NCI-H1105 treated with DMSO at 0.1 percent for 48 hours (cell line): ENCODE results near the gene FGF8.
A peak's percentile ranks its signal among the peaks of the same experiment; 100 is the strongest.

Experiments used
- DNase-seq: peaks from one replicate; lab custom pipeline; 2025; lab: John Stamatoyannopoulos, UW

FGF8 gene

DNA sequence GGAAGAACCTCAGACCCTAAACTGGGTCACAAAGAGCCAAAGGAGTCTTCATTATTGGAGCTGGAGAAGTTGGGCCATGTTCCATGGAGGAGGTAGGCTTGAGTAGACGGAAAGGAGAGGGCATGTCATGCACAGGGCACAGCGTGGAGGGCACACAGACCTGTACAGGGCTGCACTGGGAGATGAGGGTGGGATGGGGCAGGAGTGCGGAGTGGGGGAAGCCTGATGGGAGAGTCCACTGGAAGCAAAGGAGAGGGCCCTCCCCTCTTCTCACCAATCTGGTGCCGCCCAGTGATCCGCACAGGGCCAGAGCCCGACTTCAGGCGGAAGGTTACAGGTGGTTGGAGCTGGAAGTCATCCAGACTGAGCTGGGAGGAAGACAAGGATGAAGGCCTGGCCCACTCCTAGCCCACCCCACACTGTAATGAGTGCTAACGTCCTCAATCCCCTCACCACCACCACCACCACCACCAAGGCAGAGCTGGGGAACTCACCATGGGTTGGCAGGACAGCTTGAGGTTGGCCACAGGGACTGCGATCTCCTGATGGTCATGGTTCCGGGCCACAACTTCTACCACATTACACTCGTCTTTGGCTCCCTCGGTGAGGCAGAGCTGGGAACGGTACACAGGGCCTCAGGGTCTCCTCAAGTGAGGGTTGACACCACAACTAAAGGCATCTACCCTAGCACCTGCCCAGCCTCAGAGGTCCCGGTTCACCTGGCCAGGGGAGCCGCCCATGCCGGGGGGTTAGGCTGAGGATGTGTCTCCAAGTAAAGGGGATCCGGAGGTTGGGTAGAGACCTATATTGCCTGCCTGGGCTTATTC is 6.3 kb upstream of the FGF8 start:
- no peak for DNase-seq

- no peak for DNase-seq
Observed at GRCh38 chr10:101781655-101781983, 5.7 kb upstream of the FGF8 start.

DNA sequence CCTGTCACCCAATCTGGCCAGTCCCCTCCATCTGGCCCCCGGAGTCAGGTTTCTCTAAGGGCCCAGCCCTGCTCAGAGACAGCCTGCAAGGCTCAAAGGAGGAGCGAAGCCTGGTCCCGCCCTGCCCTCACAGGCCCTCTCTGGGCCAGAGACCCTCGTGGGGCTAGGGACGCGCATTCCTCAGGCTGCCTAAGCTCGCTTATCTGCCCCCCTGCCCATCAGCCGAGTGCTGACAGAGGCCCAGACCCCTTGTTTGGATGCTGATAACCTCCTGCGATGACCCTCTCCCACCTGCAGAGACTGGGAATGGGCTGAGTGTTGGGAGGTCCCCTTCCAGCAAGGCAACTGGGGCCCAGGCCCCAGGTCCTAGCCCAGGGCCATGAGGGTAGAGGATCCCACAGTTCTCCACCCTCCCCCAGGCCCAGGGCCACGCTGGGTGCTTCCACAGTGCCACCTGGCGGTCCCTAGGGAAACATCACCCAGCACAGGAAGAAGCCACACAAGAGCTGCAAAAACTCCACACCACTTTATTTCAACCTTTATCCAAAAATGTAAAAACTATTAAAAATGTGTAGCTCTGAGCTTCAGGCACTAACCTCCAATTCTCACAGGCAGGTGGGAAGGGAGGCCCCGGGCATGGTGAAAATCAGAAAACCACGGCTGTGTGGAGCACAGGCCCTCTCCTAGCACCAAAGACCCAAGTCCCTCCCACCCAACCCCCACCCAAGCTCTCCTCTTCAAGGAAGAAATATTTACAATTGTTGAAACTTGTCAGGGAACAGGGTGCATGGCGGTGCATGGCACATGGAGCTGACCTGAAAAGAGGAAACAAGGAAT is 5.1 kb upstream of the FGF8 start:
- peak; percentile 5 for DNase-seq

DNA sequence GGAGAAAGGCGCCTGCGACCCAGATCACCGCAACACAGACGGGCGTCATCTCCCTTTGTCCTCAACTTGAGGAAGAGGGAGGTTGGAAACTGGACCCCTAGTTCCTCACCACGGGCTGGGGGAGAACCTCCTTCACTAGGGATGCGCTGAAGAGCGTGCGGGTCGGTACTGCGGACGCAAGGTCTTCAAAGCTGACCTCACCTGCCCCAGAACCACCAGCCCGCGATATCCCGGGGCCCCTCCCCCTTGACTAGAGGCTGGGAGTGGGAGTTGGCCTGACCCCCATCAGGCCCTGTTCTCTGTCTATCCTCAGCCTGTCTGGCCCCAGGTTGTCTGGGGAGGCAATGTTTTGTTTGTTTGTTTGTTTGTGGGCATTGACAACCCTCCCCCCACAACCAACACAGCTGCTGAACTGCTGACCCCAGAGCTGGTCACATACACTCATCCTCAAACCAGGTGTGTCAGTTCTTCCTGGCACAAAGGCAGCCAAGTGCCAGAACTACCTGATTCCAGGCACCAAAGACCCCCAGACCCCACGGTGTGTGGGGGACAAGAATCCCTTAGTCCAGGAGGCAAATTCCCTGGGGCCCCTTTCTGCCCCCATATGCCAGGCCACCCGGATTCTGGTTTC is 4.4 kb upstream of the FGF8 start:
- no peak for DNase-seq

DNA sequence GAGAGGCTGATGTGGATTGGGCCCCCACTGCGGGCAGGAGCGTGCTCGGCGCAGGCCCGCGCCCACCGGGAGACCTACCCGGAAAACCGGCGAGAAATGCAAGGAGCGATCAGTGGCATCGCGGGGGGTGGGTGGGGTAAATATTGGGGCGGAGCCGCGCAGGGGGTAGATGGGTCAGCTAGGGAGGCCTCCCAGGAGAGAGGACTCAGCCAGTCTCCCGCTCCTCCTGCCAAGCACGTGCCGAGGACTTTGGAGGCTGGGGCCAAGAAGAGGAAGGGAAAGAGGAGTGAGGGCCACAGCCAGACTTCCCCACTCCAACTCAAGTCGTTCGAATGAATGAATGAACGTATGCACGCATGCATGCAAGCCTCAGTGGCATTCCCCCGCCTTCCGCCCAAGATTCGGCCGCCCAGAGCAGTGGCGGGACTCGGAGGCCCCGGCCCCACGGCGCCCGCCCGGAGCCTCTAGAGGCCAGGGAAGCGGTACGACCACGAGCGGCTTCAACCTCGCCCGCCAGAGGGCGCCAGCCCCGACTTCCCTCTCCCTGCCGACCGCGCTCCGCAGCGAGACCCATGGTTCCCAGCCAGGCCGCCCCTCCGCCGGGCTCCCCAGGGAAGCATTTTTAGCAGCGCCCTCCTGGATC is 3.8 kb upstream of the FGF8 start:
- DNase-seq: no peak

DNA sequence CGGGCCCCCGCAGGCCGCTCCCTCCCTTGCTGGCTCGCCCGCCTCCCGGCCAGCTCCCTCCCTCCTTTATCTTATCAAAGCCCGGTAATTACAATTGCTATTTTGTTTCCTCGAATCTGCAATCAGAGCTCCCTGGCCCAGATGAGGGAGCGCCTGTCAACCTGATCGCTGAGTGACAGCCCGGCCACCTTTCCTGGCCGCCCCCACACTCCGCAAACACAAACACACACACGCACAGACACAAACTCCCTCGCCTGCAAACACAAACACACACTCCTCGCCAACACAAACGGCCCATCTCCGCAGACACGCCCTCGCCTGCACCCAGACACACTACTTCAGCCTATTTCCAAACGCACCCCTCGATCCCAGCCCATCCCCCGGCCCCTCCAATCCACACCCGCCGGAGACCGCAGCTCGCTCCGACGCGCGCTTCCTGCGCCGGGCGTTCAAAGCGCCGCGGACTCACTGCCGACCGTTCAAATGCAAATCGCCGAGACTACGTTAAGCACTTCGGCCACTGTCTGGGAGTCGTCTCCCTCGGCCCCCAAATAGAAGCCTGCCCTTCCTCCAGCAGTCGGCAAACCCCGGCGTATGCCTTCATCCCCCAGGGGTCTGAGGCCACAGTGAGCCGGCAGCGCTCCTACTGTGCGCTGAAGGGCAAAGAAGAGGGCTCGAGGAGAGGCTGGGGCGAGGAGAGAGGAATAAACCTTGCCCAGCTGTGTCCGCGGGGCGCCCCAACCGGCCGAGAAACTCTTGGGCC is 3.0 kb upstream of the FGF8 start:
- no peak for DNase-seq

- no peak for DNase-seq
Observed at GRCh38 chr10:101778151-101778780, 2.4 kb upstream of the FGF8 start.

DNA sequence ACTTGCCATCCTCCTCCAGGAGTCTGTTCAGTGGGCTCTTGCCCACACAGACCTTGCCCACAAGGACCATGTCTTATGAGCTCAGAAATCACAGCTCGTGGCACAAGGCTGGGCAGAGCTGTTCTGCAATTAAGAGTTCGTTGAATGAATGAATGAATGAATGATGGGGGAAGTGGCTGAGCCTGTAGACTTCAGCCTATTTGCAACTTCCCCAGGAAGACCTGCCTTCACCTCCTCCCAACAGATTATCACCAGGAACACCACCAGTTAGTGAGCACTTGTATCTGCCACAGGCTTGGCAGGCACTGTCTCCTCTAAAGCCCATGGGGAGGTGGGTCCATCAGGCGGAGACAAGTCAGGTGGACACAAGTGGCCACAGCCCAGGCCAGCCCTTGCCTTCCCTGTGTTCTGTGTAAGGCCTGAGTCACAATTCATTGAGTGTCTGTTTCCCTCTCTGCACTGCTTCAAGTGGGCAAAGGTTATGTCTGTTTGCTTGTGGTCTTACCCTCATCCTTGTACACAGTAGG is 1.8 kb upstream of the FGF8 start:
- no peak for DNase-seq

GRCh38 chr10:101776161-101776817 is 375 bp upstream of the FGF8 start:
- no peak for DNase-seq

- DNase-seq: no peak
Observed at GRCh38 chr10:101774589-101775272, 1.2 kb downstream of the FGF8 start.

GRCh38 chr10:101773923-101774588 is 1.9 kb downstream of the FGF8 start:
- DNase-seq: no peak

DNA sequence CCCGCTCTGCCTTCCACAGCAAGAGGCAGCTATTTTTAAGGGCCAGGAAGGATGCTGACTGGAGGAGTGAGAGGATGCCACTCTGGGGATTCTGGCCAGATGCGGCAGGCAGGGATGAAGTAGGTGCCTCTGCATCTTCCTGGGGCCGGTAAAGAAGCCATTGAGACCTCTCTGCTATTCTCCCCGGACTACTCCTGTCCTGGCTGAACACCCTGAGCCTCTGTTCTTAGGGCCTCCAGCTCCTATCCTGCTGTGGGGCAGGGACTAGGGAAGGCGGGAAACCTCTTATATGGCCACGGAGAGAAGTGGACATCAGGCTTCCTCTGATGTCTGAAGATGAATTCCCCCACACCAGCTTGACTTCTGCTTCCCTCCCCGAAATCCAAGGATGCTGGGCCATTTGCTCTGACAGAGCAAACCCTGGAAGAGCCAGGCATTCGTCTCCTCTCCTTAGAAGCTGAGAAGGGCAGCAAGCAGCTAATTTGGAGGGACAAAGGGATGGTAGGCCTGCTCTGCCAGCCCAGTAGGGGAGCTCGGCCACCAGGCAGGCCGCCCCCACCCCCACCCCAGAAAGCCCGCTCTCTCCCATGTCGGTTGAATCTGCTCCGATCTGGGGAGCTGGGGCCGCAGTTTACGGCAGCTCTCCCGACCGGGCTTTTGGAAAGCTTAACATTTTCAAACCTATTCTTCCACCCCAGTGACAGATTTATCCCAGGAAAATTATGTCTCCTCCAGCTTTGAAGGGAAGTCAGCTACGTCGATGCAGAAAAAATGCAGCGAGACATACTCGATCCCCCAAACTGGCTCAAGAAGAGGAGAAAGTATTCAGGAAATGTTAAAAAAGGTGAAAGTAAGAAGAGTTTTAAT is 2.8 kb downstream of the FGF8 start:
- DNase-seq: no peak

DNA sequence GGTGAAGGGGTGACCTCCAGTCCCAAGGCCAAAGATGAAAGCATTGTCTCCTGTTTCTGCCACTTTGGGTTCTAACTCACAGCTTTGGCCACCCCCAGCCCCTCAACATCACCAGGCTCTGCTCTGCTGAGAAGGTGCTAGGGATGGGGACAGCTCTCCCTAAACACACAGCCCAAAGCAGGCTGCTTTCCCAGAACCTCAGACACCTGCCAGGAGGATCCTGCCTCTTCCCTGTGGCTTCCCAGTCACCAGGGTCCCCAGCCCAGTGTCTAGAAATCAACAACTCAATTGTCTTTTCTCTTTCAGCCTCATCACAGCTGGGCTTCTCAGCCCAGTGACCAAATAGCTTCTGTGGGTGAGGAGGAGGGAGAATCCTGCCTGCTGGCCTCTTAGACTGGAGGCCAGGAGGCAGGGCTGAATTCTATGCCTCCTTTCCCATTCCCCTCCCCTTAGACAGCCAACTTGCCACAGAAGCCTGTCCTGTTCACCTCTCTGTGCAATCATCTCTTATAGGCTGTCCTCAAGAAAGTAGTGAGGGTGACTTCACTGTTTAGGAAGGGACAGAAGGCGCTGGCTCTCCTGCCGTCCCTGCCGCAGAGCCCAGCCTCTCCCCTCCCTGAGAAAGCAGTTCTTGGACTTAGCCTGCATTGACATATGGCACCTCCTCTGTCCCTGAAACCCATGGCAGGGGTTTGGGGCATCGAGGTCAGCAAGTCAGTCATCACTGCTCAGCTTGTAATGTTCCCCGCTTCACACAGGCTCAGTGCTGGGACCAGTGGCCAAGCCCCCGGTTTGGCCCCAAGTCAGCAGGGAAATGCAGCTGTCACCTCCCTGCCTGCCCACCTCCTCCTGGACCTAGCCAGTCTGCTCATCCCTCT is 3.7 kb downstream of the FGF8 start:
- no peak for DNase-seq

DNA sequence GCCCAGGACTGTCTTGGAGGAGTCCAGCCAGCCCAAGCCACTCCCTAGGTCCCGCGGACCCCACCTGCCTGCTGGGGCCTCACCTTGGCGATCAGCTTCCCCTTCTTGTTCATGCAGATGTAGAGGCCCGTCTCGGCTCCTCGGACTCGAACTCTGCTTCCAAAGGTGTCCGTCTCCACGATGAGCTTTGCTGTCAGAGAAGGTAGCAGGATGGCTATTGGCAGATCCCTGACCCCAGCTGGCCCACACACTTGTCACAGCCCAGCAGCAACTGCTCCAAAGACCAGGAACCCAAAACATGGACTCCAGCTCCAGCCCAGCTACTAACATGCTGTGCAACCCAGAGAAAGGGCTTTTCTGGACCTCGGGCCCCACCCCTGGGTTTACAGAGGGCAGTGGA is 4.5 kb downstream of the FGF8 start:
- DNase-seq: no peak

- no peak for DNase-seq
Observed at GRCh38 chr10:101770331-101771215, 5.3 kb downstream of the FGF8 start.

DNA sequence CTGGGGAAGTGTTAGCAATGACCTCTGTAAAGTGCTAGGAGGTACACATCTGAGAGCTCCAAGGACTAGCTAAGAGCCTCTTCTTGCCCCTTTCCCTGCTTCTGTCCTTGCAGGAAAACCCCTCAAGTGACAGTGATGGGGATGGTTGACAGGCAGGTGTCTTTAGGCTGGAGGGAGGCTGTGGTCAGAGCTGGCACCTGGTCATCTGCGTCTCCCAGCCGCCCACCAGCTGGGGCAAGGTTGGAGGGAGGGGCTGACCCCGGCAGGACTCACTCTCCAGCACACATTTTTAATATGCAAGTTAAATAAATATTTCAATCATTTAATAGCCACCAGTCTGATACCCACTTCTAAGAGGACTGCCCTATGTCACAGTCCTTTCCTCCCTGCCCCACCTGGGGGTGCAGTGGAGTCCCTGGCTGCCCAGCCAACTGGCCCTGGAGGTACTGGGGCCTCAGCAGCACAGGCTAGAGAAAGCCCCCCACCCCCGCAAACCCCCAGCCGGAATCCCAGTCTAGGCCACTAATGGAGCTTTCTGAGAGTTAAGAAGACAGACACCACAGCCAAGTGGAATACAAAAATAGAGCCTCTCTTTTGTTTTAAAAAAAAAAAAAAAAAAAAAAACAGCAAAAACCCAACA is 6.3 kb downstream of the FGF8 start:
- no peak for DNase-seq
